Measurements from ENCODE around the gene SST.
"Not testable (repeated sequence)": the region's sequence is repeated elsewhere in the genome, so short reads cannot be mapped to it uniquely, and the experiment has no call there.

SST gene

DNA sequence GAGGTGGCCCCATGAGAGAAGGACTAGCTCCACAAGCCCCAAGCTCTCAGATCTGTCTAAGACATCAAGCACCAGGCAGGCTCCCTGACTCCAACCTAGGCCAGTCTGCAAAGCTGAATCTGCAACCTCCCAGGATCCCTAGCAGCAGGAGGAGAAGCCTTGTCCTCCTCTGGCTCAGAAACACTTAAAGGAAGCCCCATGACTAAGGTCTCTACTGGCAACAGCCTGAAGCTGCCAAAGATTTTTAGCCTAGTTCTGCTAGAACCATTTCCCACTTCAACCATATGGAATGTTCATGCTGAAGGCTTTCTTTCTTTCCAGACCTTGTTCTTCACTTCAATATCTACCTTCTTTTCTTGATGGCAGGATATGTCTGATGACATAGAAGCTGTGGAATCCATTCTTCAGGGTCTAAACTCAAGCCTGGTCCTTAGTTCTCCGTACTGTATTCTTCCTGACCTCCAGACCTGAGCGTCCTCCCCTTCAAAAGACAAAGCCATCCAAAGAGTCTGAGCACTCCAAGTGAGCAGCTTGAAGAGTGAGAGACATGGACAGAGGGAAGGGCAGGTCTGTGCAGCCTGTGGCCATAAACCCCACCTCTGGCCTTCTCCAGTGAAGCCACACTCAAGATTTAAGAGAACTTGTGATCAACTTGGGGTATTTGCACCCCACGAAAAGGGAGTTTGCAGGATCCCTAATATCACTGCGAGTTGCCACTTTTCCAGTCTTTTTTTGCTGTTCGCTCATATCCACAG lies 23.1 kb downstream of the SST start:
- H3K9me3 ChIP-seq (ENCODE audit: control insufficient read depth, insufficient read depth, low read length): no peaks in the 10 kb centered on the region
- H3K4me1 ChIP-seq (ENCODE audit: control insufficient read depth, insufficient read depth, low read length): no peaks in the 10 kb centered on the region
- no peaks in the 10 kb centered on the region for H3K27me3 ChIP-seq (ENCODE audit: control insufficient read depth, insufficient read depth, low read length)
- H3K36me3 ChIP-seq (ENCODE audit: control insufficient read depth, insufficient read depth, low read length): no peaks in the 10 kb centered on the region
- no peak overlapping the region for H3K4me3 ChIP-seq (ENCODE audit: low read depth, low read length)
- no peak overlapping the region for H3K9ac ChIP-seq (ENCODE audit: low read depth, low read length)

DNA sequence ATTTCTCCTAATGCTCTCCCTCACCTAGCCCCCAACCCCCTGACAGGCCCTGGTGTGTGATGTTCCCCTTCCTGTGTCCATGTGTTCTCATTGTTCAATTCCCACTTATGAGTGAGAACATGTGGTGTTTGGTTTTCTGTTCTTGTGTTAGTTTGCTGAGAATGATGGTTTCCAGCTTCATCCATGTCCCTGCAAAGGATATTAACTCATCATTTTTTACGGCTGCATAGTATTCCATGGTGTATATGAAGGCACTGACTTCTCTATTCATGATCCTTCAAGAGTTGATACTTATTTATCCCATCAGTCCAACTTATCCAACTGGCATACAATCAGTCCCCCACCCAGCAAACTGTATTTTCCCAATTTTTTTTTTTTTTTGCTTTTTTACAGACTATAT lies 24.8 kb downstream of the SST start:
- H3K36me3 ChIP-seq (ENCODE audit: control insufficient read depth, insufficient read depth, low read length); H3K9me3 ChIP-seq (ENCODE audit: control insufficient read depth, insufficient read depth, low read length); H3K9ac ChIP-seq (ENCODE audit: low read depth, low read length); H3K27me3 ChIP-seq (ENCODE audit: control insufficient read depth, insufficient read depth, low read length); H3K4me3 ChIP-seq (ENCODE audit: low read depth, low read length); H3K4me1 ChIP-seq (ENCODE audit: control insufficient read depth, insufficient read depth, low read length): not testable (repeated sequence)

DNA sequence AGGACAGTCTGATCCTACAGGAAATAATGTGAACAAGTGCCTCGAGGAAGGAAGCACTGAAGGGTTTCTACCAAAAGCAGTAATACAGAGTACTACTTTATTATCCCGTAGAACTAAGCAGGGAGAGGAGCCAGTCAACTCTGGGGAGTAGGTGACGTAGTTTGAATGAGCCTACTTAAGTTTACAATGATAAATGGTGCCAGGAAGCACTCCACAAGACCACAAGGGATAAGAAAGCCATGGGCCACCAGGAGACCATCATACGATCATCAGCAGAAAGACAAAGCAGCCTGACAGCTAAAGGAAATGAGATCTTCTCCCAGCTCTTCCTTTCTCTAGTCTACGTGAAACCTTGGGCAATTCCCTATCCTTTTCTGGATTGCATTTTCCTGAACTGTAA lies 27.3 kb downstream of the SST start:
- H3K4me3 ChIP-seq (ENCODE audit: low read depth, low read length): no peak overlapping the region
- H3K36me3 ChIP-seq (ENCODE audit: control insufficient read depth, insufficient read depth, low read length): no peaks in the 10 kb centered on the region
- H3K9me3 ChIP-seq (ENCODE audit: control insufficient read depth, insufficient read depth, low read length): no peaks in the 10 kb centered on the region
- no peaks in the 10 kb centered on the region for H3K4me1 ChIP-seq (ENCODE audit: control insufficient read depth, insufficient read depth, low read length)
- no peaks in the 10 kb centered on the region for H3K27me3 ChIP-seq (ENCODE audit: control insufficient read depth, insufficient read depth, low read length)
- H3K9ac ChIP-seq (ENCODE audit: low read depth, low read length): no peak overlapping the region

DNA sequence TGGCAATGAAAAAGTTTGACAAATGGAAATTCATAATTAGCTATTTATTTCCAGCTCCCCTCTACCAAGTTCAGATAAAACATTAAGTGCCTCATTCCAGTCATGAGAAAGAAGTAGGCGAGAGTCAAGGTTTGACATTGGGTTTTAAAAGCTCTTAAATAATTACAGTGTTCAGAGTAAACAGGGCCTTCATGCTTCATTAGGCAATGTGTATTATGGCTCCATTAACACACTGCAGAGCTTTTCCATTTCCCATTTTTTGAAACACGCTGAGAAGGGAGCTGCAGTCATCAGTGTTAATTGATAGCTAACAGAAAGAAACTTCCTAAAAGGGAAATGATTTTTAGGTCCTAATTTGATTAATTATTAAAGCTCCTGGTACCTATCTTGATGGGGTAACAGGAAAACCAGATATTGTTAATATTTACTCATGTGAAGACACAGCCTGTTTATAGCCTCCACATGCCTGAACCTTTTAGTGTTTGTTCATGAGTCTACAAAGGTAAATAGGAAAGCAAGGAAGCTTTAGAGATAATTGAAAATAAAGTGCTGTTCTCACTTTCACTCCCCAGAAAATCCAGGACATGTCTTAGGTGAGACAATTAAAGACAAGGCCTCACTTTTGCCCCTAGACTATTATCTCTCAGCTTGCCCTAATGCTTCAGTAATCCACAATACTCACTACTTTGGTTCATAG lies 28.7 kb downstream of the SST start:
- Histone ChIP-seq H3K4me1 (ENCODE audit: control insufficient read depth, insufficient read depth, low read length) (no peaks in the 10 kb centered on the region), H3K9ac (ENCODE audit: low read depth, low read length) (no peak overlapping the region), H3K36me3 (ENCODE audit: control insufficient read depth, insufficient read depth, low read length) (no peaks in the 10 kb centered on the region), H3K9me3 (ENCODE audit: control insufficient read depth, insufficient read depth, low read length) (no peaks in the 10 kb centered on the region), H3K27me3 (ENCODE audit: control insufficient read depth, insufficient read depth, low read length) (no peaks in the 10 kb centered on the region), H3K4me3 (ENCODE audit: low read depth, low read length) (no peak overlapping the region)

DNA sequence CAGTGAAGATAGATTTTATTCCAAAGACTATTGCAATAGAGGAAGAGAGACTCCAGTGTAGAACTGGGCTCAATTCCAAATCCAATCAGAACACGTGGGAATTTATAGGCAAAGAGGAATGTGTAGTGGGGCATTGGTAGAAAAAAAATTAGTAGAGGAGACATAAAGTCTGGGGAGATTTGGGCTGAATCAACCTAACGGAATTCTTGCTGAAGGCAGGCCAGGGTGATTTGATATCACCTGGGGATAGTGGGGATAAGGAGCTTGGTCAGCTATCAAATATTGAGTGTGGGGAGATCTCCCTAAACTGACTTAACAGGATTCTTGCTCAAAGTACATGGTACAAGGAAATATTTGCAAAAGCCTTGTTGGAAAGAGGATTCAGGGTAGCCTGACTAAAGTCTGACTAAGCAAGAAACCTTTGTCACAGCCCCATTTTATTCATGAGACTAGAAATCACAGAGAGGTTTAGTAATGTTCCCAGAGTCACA lies 29.6 kb downstream of the SST start:
- H3K9ac ChIP-seq (ENCODE audit: low read depth, low read length): no peak overlapping the region

DNA sequence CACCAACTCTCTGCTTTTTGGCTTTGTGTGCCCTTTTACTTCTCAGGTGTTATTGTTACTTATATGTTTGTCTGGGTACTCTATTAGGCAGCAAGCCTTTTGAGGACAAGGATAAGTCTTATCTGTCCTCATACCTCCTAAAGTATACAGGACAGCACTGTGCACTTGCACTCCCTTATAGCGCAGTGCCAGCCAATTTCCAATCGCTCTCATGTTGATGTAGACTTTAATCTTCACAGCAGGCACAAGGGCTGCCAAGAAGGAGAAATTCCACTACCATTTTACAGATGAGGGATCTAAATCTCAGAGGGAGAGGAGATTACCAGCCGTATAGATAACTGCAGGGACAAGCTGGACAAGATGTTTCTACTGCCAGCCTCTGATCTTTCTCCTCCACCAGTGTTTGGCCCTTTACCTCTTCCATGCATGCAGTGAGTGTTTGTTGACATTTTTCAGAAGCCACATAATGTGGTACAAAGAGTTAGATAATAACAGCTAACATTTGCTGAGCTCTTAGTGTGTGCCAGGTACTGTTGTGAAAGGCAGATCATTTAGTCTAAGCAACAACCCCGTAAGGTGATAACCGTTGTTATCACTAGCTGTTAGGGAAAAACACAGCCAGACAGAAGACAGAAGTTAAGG lies 30.1 kb downstream of the SST start:
- no peaks in the 10 kb centered on the region for H3K36me3 ChIP-seq (ENCODE audit: control insufficient read depth, insufficient read depth, low read length)
- no peaks in the 10 kb centered on the region for H3K27me3 ChIP-seq (ENCODE audit: control insufficient read depth, insufficient read depth, low read length)
- no peak overlapping the region for H3K4me3 ChIP-seq (ENCODE audit: low read depth, low read length)
- no peaks in the 10 kb centered on the region for H3K4me1 ChIP-seq (ENCODE audit: control insufficient read depth, insufficient read depth, low read length)
- H3K9ac ChIP-seq (ENCODE audit: low read depth, low read length): no peak overlapping the region
- H3K9me3 ChIP-seq (ENCODE audit: control insufficient read depth, insufficient read depth, low read length): no peaks in the 10 kb centered on the region

More for the DNA sequence above, 29.6 kb downstream of the SST start:
- Histone ChIP-seq H3K36me3 (ENCODE audit: control insufficient read depth, insufficient read depth, low read length) (no peaks in the 10 kb centered on the region), H3K4me3 (ENCODE audit: low read depth, low read length) (no peak overlapping the region), H3K27me3 (ENCODE audit: control insufficient read depth, insufficient read depth, low read length) (no peaks in the 10 kb centered on the region), H3K4me1 (ENCODE audit: control insufficient read depth, insufficient read depth, low read length) (no peaks in the 10 kb centered on the region), H3K9me3 (ENCODE audit: control insufficient read depth, insufficient read depth, low read length) (no peaks in the 10 kb centered on the region)

DNA sequence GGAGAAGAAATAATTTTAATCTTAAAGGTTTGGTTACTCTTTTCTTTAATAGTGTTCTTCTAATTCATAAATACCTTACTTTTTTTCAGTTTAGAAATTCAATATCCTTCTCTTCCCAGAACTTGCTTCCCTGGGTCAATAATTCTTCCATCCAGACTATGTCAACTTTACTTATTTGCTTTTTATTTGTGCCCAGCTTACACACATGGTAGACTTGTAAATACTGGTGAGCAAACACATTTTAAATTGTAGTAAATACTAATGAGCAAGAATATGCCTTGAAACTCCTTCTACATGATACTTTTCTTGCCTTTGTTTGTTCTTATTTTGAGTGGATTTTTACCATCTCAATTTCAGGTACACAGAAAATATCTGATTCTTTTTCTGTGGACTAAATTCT lies 33.7 kb downstream of the SST start:
- Histone ChIP-seq H3K4me1 (ENCODE audit: control insufficient read depth, insufficient read depth, low read length) (no peaks in the 10 kb centered on the region), H3K36me3 (ENCODE audit: control insufficient read depth, insufficient read depth, low read length) (no peaks in the 10 kb centered on the region), H3K27me3 (ENCODE audit: control insufficient read depth, insufficient read depth, low read length) (no peaks in the 10 kb centered on the region), H3K9ac (ENCODE audit: low read depth, low read length) (no peak overlapping the region), H3K4me3 (ENCODE audit: low read depth, low read length) (no peak overlapping the region), H3K9me3 (ENCODE audit: control insufficient read depth, insufficient read depth, low read length) (peaks cover 6% of the 10 kb centered on the region)

DNA sequence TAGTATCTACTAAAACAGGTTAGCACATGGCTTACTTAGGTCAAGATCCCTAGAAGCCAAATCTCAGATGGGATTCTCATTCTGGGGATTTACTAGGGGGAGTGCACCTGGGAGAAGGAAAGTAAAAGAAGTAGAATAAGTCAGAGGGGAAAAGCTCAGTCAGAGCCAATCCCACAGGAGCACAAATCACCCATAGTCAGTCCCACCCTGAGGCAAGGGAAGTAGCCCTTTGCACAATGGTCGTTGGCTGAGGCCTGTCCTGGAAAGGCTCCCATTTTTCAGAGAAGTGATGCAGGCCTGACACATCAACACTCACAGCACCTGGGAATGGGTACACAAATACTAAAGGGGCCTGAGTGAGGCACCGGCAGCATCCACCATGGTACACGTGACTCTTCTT lies 39.8 kb downstream of the SST start:
- peaks cover 6% of the 10 kb centered on the region for H3K27me3 ChIP-seq (ENCODE audit: control insufficient read depth, insufficient read depth, low read length)
- no peaks in the 10 kb centered on the region for H3K36me3 ChIP-seq (ENCODE audit: control insufficient read depth, insufficient read depth, low read length)
- peaks cover 6% of the 10 kb centered on the region for H3K9me3 ChIP-seq (ENCODE audit: control insufficient read depth, insufficient read depth, low read length)
- peaks cover 9% of the 10 kb centered on the region for H3K4me1 ChIP-seq (ENCODE audit: control insufficient read depth, insufficient read depth, low read length)
- no peak overlapping the region for H3K4me3 ChIP-seq (ENCODE audit: low read depth, low read length)
- no peak overlapping the region for H3K9ac ChIP-seq (ENCODE audit: low read depth, low read length)

DNA sequence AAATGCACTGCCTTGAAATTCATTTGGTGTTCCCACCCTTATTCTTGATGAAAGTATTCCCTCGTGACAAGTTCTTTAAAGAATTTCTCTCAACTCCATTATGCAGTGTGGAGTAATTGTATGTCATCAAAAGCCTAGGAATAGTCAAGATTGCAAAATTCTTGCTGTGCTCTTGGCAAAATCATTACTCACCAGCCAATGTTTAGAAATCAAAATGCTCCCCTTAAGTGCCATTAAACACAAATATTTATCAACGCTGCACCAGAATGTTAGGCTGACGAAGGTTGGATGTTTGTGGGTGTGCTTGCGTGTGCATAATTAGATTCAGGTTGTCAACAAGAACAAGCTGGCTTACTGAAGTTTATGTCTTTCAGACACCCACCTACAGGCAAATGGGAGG lies 40.5 kb downstream of the SST start:
- Histone ChIP-seq H3K9ac (ENCODE audit: low read depth, low read length) (no peak overlapping the region), H3K27me3 (ENCODE audit: control insufficient read depth, insufficient read depth, low read length) (peaks cover 6% of the 10 kb centered on the region), H3K4me1 (ENCODE audit: control insufficient read depth, insufficient read depth, low read length) (peaks cover 9% of the 10 kb centered on the region), H3K9me3 (ENCODE audit: control insufficient read depth, insufficient read depth, low read length) (peaks cover 6% of the 10 kb centered on the region), H3K4me3 (ENCODE audit: low read depth, low read length) (no peak overlapping the region), H3K36me3 (ENCODE audit: control insufficient read depth, insufficient read depth, low read length) (no peaks in the 10 kb centered on the region)

DNA sequence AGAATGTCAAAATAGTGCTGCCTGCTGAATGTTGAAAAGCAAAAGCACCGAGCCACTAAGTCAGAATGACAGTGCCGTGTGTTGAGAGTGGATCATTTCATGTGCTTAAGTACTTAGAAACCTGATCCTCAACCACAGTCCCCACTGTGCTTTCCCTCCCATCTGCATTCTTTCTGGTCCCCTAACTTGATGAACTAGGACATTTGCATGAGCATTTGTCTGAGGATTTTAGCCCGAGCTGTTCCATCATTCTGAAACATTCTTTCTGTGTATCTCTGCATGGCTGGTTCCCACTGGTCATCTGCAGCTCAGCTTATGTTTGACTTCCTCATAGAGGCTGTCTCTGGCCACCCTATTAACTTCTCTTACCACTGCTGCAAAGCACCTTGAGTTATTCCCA lies 42.0 kb downstream of the SST start:
- Histone ChIP-seq H3K27me3 (ENCODE audit: control insufficient read depth, insufficient read depth, low read length) (peaks cover 8% of the 10 kb centered on the region), H3K4me1 (ENCODE audit: control insufficient read depth, insufficient read depth, low read length) (peaks cover 9% of the 10 kb centered on the region), H3K4me3 (ENCODE audit: low read depth, low read length) (no peak overlapping the region), H3K9me3 (ENCODE audit: control insufficient read depth, insufficient read depth, low read length) (no peaks in the 10 kb centered on the region), H3K36me3 (ENCODE audit: control insufficient read depth, insufficient read depth, low read length) (no peaks in the 10 kb centered on the region), H3K9ac (ENCODE audit: low read depth, low read length) (no peak overlapping the region)

DNA sequence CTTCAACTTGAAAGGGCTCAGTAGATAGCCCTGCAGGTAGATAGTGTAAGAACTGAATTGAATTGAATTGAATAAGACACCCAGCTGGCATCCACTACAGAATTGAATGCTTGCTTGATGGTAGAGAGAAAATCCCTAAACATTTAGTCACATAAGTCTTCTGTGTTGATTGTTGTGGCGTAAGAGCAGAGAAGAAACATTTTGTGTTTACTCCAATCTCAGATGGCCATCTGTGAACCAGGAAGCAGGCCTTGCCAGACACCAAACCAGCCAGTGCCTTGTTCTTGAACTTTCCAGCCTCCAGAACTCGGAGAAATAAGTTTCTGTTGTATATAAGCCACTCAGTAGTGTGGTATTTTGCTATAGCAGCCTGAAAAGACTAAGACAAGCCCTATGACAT lies 43.6 kb downstream of the SST start:
- Histone ChIP-seq H3K9ac (ENCODE audit: low read depth, low read length) (no peak overlapping the region), H3K4me3 (ENCODE audit: low read depth, low read length) (no peak overlapping the region), H3K4me1 (ENCODE audit: control insufficient read depth, insufficient read depth, low read length) (peaks cover 9% of the 10 kb centered on the region), H3K36me3 (ENCODE audit: control insufficient read depth, insufficient read depth, low read length) (no peaks in the 10 kb centered on the region), H3K27me3 (ENCODE audit: control insufficient read depth, insufficient read depth, low read length) (peaks cover 21% of the 10 kb centered on the region), H3K9me3 (ENCODE audit: control insufficient read depth, insufficient read depth, low read length) (no peaks in the 10 kb centered on the region)

DNA sequence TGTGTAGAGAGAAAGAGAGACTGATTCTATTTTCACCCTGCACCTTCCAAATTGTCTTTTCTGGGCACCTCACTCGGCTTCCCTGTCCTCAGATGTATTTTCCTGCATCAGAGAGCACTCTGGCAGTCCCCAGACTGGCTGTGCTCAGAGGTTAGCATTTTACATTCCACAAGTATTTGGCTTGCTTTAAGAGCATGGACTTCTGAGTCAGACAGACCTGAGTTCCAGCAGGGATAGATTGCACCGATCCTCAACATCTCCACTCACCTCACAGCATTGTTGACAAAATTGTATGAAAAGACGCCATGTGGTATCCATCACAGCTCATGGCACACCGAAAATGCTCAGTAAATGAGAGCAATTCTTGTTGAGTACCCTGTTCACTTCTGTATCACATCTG lies 45.6 kb downstream of the SST start:
- Histone ChIP-seq H3K9me3 (ENCODE audit: control insufficient read depth, insufficient read depth, low read length) (no peaks in the 10 kb centered on the region), H3K27me3 (ENCODE audit: control insufficient read depth, insufficient read depth, low read length) (peaks cover 34% of the 10 kb centered on the region), H3K4me3 (ENCODE audit: low read depth, low read length) (no peak overlapping the region), H3K4me1 (ENCODE audit: control insufficient read depth, insufficient read depth, low read length) (peaks cover 9% of the 10 kb centered on the region), H3K9ac (ENCODE audit: low read depth, low read length) (no peak overlapping the region), H3K36me3 (ENCODE audit: control insufficient read depth, insufficient read depth, low read length) (no peaks in the 10 kb centered on the region)
